Spinal cord (tissue), 10 donors: ENCODE measurements around the gene OR4D11. TPM values are rescaled to one million over a fixed set of nuclear protein-coding genes. Genes with fewer than 3 reads are reported as not detected.
"Not testable (repeated sequence)": the region's sequence is repeated elsewhere in the genome, so short reads cannot be mapped to it uniquely, and the experiment has no call there.

Source experiments
- DNase-seq, 6 donors: peaks; one replicate each; pipeline versions ENCODE4 v3.0.0 to v3.0.0-alpha.2; 2013 to 2015; ENCODE audit warnings: low spot score in 6 of 6, low read depth in 4 of 6
- H3K27ac ChIP-seq: one replicate; pipeline ENCODE4 v1.5.1; 2013; ENCODE audit warnings: low read depth, low read length, control low read depth
- H3K27me3 ChIP-seq: one replicate; pipeline ENCODE4 v1.6.1; 2013; ENCODE audit warnings: low read length; ENCODE audit not compliant: control insufficient read depth, insufficient read depth
- H3K36me3 ChIP-seq: one replicate; pipeline ENCODE4 v1.6.1; 2013; ENCODE audit warnings: low read length; ENCODE audit not compliant: control insufficient read depth, insufficient read depth
- H3K4me1 ChIP-seq: one replicate; pipeline ENCODE4 v1.6.1; 2013; ENCODE audit warnings: low read length; ENCODE audit not compliant: control insufficient read depth, insufficient read depth
- H3K4me3 ChIP-seq: one replicate; pipeline ENCODE4 v1.5.1; 2013; ENCODE audit warnings: low read depth, low read length, control low read depth
- H3K9me3 ChIP-seq: one replicate; pipeline ENCODE4 v1.6.1; 2013; ENCODE audit warnings: low read length; ENCODE audit not compliant: control insufficient read depth, insufficient read depth
- WGBS: methylation state at CpG from one replicate; pipeline ENCODE4 v1.1.5; 2013; ENCODE audit warnings: missing lambda C conversion rate; ENCODE audit not compliant: insufficient coverage; 5-methylcytosine and 5-hydroxymethylcytosine counted together
- polyA plus RNA-seq, 2 donors: library from polyadenylated mRNA; unstranded; fragments of 120-200 nt; gene quantifications; one replicate each; pipeline ENCODE4 v1.2.1, GENCODE V29; 2013; ENCODE audit not compliant: insufficient read length in 2 of 2
- total RNA-seq, 2 donors: library from RNA; depleted of rRNA in 1 of 2; stranded (reverse); fragments of 120-200 nt in 1 of 2; fragments of >200 nt in 1 of 2; gene quantifications; one replicate each; pipeline versions ENCODE4 v1.2.3 to v1.2.4, GENCODE V29; 2013 to 2014
- donor health status: healthy.

The OR4D11 gene
- total and polyA plus RNA-seq, 4 donors = not detected

GRCh38 chr11:59545179-59546020, 42.0 kb downstream of the OR4D11 start:
- WGBS = 90% methylated on average over 17 of the region's 24 CpGs
- Histone ChIP-seq H3K36me3 (no peaks in the 10 kb centered on the region), H3K27me3 (no peaks in the 10 kb centered on the region), H3K4me3 (no peak overlapping the region), H3K27ac (no peak overlapping the region), H3K4me1 (peaks cover 5% of the 10 kb centered on the region), H3K9me3 (no peaks in the 10 kb centered on the region)
- DNase-seq = no peak

GRCh38 chr11:59547605-59548308, 44.4 kb downstream of the OR4D11 start:
- not testable (repeated sequence) for DNase-seq, H3K9me3 ChIP-seq, H3K4me3 ChIP-seq, H3K36me3 ChIP-seq, H3K27me3 ChIP-seq, H3K27ac ChIP-seq
- WGBS = 63% methylated on average over 1 of the region's 5 CpGs
- H3K4me1 ChIP-seq = peaks cover 12% of the 10 kb centered on the region

GRCh38 chr11:59548309-59548656, 44.9 kb downstream of the OR4D11 start:
- H3K36me3 ChIP-seq = no peaks in the 10 kb centered on the region
- peaks cover 12% of the 10 kb centered on the region for H3K4me1 ChIP-seq
- H3K27me3 ChIP-seq = no peaks in the 10 kb centered on the region
- no peaks in the 10 kb centered on the region for H3K9me3 ChIP-seq
- H3K4me3 ChIP-seq = no peak overlapping the region
- WGBS = no CpG with 5 or more reads among the region's 5 CpGs
- no peak overlapping the region for H3K27ac ChIP-seq
- no peak for DNase-seq

DNA sequence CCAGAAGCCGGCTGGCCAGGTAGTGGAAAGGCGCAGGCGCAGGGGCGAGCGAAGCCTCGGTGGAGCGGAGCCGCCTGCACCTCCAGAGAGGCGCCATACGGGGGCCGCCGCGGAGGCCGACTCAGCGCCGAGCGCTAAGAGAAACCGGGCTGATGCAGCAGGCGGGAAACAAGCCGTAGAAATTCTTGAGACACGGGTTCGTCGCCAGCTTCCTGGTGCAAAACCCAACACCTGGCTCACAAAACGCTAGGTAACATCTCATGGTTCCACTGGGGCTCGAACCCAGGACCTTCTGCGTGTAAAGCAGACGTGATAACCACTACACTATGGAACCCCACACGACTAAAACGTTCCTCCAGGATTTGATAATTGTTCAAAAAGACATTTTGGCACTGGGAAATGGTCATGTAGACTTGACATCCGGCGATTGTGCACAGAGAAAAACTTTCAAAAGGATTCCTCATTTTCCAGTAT, 47.0 kb downstream of the OR4D11 start:
- peak in 3 of 6 donors; percentile 74 to 97 (median 94) for DNase-seq
- Histone ChIP-seq H3K27me3 (no peaks in the 10 kb centered on the region), H3K4me3 (peak overlapping the region; percentile 76), H3K4me1 (peaks cover 12% of the 10 kb centered on the region), H3K36me3 (no peaks in the 10 kb centered on the region), H3K27ac (peak overlapping the region; percentile 93), H3K9me3 (no peaks in the 10 kb centered on the region)
- WGBS = 0% methylated on average over 24 of the region's 31 CpGs

DNA sequence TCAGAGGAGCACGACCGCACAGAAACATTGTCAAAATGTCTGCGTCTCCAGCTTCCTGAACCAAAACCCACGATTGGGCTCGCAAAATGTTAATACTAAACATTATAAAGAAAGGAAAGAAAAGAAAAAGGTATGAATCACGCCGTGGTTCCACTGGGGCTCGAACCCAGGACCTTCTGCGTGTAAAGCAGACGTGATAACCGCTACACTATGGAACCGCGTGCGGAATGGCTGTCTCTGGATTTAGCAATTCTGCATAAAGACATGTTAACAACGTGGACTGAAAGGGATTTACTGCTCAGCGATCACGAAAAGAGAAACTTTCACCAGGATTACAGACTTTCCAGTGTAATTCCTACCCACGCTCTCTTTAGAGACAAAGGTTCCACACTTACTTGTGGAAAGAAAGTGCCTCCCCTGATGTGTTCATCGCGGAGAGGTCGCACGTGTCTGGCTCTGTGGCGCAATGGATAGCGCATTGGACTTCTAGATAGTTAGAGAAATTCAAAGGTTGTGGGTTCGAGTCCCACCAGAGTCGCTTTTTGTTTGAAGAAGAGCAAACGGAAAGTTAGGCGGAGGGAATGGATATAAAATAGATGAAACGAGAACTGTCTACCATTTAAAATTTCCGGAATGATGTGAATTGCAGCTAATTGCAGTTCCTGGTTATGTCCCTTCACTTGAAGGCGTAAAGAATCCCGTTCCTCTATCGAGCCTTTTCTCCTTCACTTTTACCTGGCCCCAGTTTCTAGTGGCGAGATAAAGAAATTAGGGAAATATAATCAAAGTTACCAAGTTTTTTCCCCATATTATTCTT, 47.7 kb downstream of the OR4D11 start:
- peak overlapping the region; percentile 76 for H3K4me3 ChIP-seq
- H3K27ac ChIP-seq = peak overlapping the region; percentile 93
- peak in 5 of 6 donors; percentile 76 to 97 (median 85) for DNase-seq
- WGBS = 0% methylated on average over 25 of the region's 34 CpGs
- H3K27me3 ChIP-seq = no peaks in the 10 kb centered on the region
- H3K36me3 ChIP-seq = no peaks in the 10 kb centered on the region
- peaks cover 16% of the 10 kb centered on the region for H3K4me1 ChIP-seq
- H3K9me3 ChIP-seq = no peaks in the 10 kb centered on the region

- peak overlapping the region; percentile 93 for H3K27ac ChIP-seq
- H3K36me3 ChIP-seq = no peaks in the 10 kb centered on the region
- no peaks in the 10 kb centered on the region for H3K27me3 ChIP-seq
- WGBS = 23% methylated on average over 5 of the region's 30 CpGs
- DNase-seq = peak in 3 of 6 donors; percentile 74 to 91 (median 86)
- H3K4me1 ChIP-seq = peaks cover 16% of the 10 kb centered on the region
- H3K4me3 ChIP-seq = peak overlapping the region; percentile 76
- H3K9me3 ChIP-seq = no peaks in the 10 kb centered on the region
Measured at GRCh38 chr11:59551659-59552521, 48.5 kb downstream of the OR4D11 start.

GRCh38 chr11:59552844-59553243, 49.5 kb downstream of the OR4D11 start:
- Histone ChIP-seq H3K27me3 (no peaks in the 10 kb centered on the region), H3K9me3 (no peaks in the 10 kb centered on the region), H3K27ac (no peak overlapping the region), H3K36me3 (no peaks in the 10 kb centered on the region), H3K4me1 (peaks cover 23% of the 10 kb centered on the region), H3K4me3 (no peak overlapping the region)
- 74% methylated on average over 2 of the region's 2 CpGs for WGBS
- DNase-seq = no peak

- DNase-seq = no peak
- H3K9me3 ChIP-seq = no peaks in the 10 kb centered on the region
- peaks cover 23% of the 10 kb centered on the region for H3K4me1 ChIP-seq
- H3K27me3 ChIP-seq = no peaks in the 10 kb centered on the region
- H3K27ac ChIP-seq = no peak overlapping the region
- WGBS = 89% methylated on average over 12 of the region's 21 CpGs
- H3K4me3 ChIP-seq = no peak overlapping the region
- H3K36me3 ChIP-seq = no peaks in the 10 kb centered on the region
Measured at GRCh38 chr11:59553323-59553722, 49.9 kb downstream of the OR4D11 start.
